Stimulated activated CD4-positive, alpha-beta T cell treated with anti-CD3 and anti-CD28 coated beads, TNF-alpha, amount 100 ng/mL, for 1 hour (primary cell): ENCODE results near the gene SOX9.
"Not testable (repeated sequence)": the region's sequence is repeated elsewhere in the genome, so short reads cannot be mapped to it uniquely, and the experiment has no call there.

ENCODE experiments used
- DNase-seq, 3 donors: peaks; one replicate each; pipeline ENCODE4 v3.0.0-alpha.2; 2020; ENCODE audit warnings: low read depth in 3 of 3, low spot score in 1 of 3

SOX9 gene

GRCh38 chr17:72125742-72126141, 4.9 kb downstream of the SOX9 start:
- no peak for DNase-seq

DNA sequence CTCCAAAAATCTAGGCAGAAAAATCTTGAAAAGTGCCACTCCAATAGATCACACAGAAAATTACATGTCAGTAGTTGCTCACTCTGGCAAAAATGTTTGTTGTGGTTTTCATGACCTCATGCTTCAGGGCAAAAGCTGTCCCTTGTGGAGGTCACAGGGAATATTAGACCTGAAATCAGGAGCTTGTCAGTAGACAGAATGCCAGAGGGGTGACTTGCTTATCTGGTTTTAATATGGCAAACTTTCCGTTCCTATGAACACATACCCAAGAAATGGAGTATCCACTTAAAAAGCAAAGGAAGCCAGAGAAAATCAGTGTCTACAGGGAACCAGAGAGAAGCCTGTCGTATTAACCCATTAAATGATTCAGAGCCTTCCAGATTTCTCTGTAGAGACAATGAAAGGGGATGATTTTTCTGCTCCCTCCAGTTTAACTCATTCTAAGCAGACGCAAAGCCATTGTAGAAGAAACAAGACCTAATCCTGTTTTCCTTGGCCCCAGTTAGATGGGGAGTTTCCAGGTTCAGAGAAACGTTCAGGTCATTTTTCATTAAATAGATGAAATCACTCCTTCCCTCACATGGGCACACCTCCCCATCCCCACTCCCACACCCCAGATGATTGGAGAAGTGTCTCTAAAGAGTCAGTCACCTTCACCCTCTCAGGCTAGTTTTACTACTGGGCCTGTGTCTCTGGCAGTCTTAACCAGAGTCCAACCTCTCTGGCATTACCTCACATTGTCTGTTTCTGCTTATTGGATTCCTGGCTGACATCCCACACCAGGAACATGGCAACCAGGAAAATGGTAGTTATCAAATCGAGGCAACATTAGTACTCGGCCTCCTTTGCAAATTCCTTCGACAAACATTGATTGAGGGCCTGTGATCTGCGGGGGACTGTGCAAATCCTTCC, 6.0 kb downstream of the SOX9 start:
- DNase-seq = no peak

- no peak for DNase-seq
These were observed 7.2 kb downstream of the SOX9 start for GRCh38 chr17:72128039-72128438.

DNA sequence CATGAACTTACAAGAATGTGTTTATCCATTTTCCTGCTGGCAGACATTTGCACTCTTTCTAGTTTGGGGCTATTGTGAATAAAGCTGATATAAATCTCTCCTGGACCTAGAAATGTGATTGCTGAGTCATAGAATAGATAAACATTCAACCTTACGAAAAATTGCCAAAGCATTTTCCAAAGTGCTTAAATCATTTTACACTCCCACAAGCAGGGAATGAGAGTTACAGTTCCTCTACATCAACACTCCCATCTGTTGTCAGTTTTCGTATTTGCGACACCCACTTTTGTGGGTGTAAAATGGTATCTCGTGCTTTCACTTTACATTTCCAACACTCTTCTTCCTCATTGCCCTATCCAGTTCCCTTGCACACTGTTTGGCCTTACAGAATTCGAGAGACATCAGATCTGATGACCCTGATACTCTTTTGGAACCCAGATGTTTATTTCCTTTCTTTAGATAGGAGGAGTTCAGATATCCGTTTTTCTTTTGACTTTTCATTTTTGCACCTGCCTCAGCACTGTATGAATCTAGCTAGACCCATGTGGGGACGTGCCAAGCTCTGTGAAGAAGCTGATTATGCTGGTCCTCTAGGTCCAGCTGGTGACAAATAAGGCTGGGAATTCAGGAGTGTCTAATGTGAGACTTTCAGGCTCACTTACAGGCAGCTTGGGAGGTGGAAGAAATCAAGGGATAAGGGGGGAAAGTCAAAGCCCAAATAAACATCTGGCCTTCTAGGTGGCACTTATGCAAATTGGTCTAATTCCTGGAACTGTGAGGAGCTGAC, 14.0 kb downstream of the SOX9 start:
- no peak for DNase-seq

DNA sequence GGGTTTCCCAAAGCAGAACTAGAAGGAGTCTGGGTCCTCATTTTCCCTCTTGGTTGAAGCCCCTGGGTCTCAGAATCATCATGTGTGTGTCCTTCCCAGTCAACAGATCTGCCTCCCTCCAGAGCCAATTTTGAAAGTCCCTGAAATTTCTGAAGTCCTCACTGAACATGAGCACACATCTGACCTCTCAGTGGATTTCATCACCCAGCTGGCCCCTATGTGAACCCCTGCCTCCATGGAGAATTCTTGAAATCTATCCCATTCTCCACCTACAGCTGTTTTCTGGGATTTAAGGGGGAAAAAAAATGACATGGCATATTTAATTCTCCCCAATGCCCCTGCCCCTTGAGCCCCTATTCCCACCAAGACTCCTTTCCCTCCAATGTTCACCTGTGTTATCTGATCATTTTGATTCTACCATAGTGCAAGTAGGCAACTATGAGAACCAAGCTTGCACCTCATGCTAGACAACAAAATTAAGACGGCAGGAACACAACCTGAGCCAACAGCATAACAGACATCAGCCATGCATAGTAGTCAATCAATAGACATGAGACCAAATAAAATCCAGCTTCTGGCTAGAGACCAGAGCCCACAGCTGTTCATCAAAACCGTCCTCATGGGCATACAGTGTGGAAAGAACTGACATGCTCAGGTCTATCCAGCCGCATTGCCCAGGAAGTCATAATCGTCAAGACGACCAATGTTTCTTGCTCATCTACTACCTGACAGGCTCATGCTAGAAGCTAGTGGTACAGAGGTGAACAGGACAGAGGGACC, 14.9 kb downstream of the SOX9 start:
- DNase-seq = no peak

- DNase-seq = no peak
These were observed 15.9 kb downstream of the SOX9 start for GRCh38 chr17:72136692-72137091.

DNA sequence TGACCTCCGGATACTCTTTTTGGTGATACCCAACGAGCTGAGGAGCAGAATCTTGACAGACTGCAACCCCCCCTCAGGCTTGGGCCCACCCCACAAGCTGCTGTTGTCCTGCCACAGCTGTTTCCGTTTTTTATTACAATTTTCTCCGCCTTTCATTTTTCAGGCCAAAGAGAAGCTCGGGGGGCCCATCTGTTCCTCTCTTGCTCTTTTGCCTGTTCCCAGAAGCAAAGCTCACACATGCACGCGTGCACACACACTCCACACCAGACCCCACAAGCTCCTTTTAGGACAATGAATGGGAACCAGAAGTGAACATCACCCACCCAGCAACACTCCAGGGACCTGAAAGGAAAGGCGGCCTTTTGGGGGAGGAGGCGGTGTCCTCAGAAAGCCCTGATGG, 16.3 kb downstream of the SOX9 start:
- DNase-seq = no peak

DNA sequence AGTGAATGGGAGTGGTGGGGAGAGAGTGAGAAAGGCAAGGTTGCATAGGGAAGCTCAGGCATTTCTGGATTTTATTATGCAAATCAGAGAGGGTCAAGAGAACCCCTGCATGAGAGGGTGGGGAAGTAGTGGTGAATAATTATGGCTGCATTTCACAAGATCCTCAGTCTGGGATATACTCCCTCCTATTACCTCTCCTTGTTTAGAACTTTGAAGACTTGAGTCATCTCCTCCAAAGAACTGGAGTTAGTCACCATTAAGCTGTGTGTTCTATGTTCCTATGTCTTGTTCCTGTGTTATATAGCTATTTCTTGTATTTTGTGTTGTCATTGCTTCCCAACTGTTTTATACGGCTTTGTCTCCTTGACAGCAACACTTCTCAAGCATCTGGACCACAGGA, 18.4 kb downstream of the SOX9 start:
- DNase-seq = no peak

DNA sequence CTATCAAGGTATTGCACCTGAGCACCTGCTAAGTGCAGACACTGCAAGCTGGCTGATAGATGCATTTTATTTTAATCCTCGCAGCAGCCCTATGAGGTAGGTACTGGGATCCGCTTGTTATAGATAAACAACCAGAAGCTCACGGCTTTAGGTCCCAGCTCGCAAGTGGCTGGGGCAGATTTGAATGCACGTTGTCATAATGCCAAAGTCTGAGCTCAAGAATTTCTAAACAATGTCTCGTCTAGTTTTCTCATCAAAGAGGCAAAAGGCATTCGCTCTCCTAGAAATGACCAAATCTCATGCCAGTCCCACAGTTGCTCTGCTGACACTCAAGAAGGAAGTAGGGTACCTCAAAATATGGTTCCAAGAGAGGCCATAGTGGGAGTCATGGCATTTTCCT, 20.5 kb downstream of the SOX9 start:
- DNase-seq = no peak

- not testable (repeated sequence) for DNase-seq
These were observed 21.3 kb downstream of the SOX9 start for GRCh38 chr17:72142097-72142496.

DNA sequence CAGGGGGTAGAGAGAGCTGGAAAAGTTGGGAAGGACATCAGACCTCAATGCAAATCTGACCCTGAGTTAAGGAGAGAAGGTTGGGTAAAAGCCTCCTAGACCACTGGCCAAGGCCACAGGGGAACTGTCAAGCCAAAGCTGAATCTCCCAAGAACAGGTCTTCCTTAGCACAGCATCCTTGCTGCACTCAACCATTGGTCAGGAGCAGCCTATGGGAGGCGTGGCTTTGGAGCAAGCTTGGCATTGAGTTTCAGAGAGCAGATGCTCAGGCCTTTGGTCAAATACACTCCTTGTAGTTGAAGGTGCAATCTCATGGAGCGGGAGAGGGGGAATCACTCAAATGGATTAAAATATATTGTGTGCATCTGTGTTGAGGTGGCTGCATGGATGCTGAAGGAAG, 21.8 kb downstream of the SOX9 start:
- DNase-seq = no peak

DNA sequence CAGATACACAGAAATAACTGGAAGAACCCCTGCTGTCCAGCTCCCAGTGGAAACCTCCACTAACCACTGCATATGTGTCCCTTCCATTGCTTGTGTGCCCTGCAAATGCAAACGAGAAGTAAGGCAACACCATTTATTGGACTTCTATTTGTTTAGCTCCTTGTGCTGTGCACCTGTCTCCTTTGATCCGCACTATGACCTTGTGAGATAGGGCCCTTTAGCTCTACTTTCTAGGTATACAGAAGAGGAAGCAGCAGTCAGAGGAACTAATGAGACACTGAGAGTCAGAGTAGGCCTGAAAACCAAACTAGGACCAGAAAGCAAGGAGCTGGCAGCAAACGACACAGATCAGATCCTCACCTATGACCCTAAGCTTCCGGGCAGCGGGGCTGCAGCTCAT, 22.4 kb downstream of the SOX9 start:
- DNase-seq = no peak

GRCh38 chr17:72144101-72144500, 23.3 kb downstream of the SOX9 start:
- no peak for DNase-seq

GRCh38 chr17:72145562-72145961, 24.7 kb downstream of the SOX9 start:
- DNase-seq = no peak

DNA sequence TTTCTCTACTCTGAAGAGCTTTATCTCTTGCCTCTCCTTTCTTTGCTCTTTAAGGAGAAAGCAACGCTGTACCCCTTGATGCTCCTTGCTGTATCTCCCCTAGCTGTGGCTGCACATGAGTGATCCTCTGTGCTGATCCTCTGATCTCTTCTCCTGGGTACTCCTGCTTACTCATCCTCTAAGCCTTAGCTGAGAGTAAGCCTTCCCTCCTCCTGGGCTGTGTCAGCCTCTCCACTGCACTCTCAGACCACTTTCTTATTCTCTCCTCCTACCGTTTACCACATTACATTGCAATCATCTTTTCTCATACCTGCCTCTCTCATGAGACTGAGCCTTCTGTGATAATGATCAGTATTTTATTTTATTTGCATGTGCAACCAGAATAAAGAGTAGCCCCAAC, 25.1 kb downstream of the SOX9 start:
- no peak for DNase-seq

- DNase-seq = no peak
These were observed 25.6 kb downstream of the SOX9 start for GRCh38 chr17:72146371-72146770.

GRCh38 chr17:72150632-72151460, 30.0 kb downstream of the SOX9 start:
- no peak for DNase-seq

DNA sequence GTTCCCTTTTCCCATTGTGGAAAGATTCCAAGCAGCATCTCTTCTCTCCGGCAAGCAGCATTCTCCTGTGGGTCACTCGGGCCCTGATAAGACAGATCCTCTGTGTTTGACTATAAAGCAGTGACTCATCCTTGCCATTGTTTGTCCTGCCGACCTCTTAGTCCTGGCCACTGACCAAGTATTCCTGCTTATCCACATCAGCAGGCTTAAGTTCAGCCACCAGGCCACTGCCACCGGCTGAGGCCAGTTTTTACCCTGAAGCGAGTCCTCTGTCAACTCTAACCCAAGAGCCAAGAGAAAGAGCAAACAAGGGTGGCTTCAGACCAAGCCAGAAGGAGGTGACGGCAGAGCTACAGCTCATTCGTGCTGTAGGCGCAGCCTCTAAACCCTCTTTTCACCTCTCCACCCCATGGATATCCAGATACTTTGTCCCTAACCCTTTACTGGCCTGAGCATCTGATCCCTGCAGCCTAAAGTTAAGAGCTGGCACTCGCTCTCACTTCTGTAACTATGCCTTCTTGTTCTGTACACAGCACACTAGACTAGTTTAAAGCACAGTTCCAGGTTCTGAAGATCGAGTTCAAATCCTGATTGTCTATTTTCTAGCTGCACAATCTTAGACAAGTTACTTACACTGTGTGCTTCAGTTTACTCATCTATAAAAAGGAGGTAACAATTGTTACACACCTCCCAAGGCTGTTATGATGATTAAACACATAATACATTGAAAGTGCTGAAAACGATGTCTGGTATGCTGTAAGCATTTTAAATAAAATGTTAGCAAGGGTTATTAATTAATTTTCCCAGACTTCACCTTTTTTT, 31.0 kb downstream of the SOX9 start:
- DNase-seq = no peak

- no peak for DNase-seq
These were observed 31.6 kb downstream of the SOX9 start for GRCh38 chr17:72152387-72152929.
